Measurements from ENCODE around the gene CEP41.
"Not testable (repeated sequence)": the region's sequence is repeated elsewhere in the genome, so short reads cannot be mapped to it uniquely, and the experiment has no call there.

CEP41 gene

DNA sequence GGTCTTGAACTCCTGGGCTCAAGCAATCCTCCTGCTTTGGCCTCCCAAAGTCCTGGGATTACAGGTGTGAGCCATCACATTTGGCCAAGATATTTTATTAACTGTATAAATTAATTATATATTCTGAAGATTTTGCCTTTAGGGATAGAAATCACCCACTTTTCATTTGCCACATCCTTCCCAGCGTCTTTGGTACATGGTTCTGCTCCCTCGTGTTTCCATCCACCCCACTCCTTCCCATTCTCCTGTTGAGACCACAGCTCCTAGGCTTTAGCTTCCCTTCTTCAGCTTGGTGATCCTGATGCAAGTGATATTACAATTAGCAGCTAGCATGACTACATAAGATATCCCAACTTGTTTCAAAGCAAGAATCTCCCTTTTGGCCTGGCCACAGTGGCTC is 52.1 kb downstream of the CEP41 start:
- DNase-seq, result no peak

DNA sequence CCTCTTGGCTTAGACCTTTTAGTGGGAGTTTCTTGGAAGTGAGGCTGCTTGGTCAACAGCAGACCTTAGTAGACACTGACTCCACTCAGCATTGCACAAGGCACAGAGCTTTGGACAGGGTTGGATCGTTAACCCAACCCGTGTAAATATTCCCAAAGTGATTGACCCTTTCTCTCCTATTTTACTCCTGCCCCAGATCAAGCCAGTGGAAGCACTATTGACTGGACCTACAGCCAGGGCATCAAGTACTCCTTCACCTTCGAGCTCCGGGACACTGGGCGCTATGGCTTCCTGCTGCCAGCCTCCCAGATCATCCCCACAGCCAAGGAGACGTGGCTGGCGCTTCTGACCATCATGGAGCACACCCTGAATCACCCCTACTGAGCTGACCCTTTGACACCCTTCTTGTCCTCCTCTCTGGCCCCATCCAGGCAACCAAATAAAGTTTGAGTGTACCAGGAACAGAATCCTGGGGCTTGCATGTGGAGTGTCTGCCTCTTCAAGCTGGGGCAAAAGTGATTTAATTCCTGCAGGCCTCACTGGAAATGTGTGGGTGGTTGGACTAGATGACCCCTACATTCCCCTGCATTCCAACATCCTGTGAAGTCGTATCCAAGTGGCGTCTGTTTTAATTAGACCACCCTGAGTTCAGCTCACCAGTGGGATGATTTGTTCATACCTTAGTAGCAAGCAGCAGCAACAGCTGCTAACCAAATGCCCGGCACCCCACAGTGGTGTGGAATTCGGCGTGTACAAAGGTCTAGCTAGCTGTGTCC is 53.0 kb downstream of the CEP41 start:
- DNase-seq, result no peak

DNA sequence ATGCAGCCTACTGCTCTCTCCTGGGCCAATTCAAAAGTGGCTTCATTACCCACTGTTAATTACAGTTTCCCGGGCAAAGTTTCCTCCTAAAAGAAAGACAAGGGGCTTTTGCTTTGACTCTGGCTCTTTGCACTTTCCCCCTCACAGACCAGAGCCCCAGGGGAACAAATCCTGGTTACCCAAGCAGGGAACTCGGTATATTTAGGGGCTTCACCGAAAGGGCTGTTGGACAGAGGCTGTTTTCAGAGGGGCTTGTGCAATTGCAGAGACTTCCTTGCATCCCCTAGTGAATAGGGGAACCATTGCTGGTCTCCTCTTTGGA is 53.5 kb downstream of the CEP41 start:
- DNase-seq, result no peak

DNA sequence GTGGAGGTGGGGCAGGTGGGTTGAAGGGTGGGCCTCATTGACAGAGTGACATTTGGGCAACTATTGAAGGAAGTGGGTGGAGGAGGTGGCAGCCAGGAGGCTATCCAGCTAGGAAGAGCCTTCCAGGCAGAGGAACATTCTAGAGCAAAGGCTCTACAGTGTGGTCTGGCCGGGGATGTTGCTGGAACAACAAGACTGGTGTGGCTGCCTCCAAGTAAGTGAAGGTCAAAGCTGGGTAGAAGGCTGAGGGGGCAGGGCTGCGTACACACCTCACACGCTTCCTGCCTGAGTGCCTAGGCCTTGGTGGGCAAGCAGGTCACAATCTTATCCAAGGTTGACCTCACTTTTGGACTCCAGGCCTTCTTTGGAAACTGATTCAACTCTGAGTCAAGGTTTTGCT is 53.9 kb downstream of the CEP41 start:
- no peak for DNase-seq

DNA sequence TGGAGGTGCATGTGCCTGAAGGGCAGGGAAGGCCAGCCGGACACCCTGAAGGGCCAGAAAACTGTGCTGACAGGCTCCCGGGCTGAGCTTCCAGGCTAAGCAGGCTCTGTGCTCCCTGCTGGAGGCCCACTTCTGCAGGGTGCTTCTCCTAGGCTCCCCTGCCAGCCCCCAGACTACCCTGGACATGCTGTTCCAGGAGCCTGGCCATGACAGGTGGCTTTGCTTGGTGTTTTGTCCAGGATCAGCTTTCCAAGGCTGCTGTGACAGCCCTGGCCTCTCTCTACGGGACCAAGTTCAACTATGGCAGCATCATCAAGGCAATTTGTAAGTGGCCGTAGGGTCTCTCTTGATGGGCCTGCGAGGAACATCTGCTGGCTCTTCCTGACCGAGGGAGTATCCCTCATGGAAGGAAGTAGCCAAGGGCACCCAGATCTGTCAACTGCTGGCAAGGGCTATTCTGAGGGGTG is 55.2 kb downstream of the CEP41 start:
- DNase-seq, result no peak

DNA sequence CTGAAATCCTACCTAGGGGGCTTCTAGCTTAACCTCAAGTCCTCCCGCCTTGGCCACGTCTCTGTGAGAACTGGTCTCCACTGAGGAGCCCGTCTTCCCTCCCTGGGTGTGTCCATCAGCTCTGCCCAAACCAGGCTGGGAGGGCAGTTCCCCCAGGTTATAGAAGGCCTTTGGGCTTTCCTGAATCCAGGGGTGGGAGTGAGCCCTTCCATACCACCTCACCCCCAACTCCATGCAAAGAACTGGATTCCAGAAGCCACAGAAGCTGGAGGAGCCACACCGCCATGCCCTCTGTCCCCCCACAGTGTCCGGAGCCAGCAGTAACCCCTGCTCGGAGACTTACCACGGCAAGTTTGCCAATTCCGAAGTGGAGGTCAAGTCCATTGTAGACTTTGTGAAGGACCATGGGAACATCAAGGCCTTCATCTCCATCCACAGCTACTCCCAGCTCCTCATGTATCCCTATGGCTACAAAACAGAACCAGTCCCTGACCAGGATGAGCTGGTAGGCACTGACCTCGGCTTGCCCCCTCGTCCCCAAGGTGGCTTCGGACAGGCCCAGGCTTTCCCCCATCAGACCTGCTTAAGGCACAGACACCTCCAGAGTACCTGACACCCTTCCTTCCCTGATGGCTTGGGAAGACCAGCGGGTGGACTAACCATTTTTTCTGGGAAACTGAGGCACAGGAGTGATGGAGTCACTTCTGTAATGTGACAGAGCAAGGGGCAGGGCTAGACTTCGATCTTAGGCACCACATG is 55.8 kb downstream of the CEP41 start:
- no peak for DNase-seq

DNA sequence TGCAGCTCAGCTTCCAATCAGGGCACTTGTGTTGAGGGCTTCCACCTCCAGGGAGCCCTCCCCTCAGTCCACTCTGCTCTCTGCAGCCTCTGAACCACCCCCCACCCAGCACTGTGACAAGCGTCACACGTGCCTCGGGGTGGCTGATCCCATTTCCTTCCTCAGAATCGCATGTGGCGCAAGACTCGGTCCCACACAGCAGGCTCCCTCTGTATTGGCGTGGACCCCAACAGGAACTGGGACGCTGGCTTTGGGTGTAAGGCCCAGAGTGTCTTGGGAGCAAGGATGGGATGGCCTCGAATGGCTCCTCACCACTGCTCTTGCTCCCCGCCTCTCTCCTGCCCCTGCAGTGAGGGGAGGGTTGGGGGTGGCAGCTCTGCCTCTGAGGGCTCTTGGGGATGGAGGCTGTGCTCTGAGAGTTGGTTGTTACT is 56.4 kb downstream of the CEP41 start:
- DNase-seq, result no peak

DNA sequence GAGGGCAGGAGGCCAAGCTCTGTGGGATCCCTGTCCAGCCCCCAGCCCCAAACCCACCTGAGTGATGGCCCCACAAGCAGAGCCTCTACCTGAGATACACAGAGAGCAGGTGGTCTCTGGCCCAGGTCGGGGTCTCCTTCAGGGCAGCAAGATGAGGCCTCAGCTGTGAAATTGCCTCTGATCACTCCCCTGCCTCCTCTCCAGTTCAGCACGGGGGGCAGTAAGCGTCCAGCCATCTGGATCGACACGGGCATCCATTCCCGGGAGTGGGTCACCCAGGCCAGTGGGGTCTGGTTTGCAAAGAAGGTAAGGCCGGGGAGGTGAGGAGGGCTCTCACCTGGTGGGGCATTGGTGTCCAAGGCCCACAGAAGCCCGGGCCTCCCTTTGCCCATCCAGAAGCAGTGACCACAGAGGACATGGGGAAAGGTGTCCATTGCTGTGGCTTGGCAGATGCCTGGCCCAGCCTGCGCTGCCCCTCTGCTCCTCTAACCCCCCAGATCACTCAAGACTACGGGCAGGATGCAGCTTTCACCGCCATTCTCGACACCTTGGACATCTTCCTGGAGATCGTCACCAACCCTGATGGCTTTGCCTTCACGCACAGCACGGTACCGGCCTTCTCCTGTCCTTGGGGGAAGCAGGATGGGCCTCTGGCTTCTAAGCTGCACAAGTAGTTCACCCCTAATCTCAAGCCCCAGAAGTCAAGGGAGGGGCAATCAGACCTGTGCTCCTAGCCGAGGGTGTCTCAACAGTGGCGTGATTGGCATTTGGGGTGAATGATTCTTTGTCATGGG is 57.4 kb downstream of the CEP41 start:
- no peak for DNase-seq

DNA sequence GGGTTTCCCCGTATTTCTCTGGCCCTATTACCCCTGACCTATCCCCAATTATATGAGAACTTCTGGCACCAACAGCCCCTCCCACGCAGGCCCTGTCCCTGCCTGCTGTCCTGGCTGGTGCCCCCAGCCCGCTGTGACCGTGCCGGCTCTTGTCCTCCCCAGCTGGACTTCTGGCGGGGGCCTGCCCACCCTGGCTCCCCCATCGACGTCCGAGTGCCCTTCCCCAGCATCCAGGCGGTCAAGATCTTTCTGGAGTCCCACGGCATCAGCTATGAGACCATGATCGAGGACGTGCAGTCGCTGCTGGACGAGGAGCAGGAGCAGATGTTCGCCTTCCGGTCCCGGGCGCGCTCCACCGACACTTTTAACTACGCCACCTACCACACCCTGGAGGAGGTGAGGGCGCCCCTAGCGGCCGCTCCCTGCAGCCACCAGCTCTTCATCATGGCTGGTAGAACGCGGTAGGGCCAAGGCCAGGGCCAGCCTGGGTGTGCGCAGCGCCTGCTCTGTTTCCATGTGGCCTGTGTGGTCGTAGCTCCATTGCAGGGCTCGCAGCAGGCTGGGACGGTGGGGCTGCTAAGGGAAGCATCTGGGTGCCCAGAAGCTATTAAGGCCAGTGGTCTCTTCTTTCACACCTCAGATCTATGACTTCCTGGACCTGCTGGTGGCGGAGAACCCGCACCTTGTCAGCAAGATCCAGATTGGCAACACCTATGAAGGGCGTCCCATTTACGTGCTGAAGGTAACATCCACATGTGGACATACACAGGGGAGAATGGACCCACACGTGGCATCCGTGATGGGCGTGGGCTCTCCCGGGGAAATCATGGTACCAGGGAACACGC is 59.1 kb downstream of the CEP41 start:
- DNase-seq, result no peak

DNA sequence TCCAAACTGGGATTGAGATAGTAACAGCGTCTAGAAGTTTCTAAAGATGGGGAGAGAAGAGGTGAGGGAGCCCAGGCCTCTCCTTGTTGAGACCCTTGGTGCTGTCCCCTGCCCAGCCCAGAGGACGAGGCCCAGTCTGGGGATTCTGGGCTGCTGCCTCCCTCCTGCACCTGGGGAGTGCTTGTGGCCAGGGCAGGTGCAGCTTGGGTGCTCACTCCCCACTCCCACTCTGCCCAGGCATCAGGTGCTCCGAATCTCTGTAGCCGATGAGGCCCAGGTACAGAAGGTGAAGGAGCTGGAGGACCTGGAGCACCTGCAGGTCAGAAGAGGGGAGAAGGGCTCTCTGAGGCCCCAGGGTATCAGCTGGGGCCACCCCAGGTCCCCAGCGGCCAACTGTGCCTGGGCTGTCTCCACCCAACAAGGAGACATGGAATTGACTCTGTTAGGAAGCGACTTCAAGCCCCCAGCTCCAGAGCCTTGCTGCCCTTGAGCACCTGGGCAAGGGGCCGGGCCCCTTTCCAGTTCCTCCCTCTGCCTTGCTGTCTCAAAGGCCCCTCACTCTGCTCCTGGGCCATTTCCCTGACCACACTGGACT is 59.9 kb downstream of the CEP41 start:
- DNase-seq, result no peak

DNA sequence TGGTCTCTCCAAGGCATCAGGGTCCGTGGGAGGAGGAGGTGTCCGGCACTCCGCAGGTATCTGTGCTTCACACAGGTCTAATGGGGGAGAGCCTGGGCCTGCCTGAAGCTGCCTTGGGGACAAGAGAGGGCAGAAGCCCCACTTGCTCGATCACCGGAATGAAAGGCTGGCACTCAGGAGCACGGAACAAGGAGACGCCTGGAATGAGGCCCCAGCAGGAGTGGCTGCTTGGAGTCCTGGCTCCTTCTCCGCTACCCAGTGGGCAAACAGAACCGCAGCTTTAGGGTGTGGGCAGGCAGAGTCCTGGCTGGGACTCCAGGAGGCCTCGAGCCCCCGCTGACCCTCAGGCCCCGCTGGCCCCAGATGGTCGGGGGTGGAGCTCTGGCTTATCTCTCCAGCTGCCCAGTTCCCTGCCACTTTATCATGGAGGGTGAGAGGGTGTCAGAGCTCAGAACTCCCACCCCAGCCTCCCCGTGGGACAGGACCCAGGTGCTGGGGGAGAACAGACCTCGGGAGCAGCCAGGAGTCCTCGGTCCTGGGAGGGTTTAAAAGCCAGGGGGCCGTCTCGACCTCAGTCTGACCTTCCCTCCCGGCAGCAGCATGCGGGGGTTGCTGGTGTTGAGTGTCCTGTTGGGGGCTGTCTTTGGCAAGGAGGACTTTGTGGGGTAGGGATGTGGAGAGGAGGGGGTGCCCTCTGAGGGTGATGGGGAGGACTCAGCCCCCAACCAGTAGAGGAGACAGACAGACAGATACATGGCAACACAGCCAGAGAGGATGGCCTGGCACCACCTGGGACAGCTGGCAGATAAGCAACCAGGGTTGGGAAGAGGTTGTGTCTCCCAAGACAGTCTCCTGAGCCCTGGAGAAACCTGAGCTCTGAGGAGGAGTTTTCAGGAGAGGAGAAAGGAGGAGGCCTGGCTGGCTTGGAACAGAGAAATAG is 60.6 kb downstream of the CEP41 start, which contains the start of gene CPA1:
TSS of gene CPA1 (plus strand) at position 574 of the 940 bp plus-strand sequence. CDS start at position 601, 27 bp downstream.
- DNase-seq, result no peak

DNA sequence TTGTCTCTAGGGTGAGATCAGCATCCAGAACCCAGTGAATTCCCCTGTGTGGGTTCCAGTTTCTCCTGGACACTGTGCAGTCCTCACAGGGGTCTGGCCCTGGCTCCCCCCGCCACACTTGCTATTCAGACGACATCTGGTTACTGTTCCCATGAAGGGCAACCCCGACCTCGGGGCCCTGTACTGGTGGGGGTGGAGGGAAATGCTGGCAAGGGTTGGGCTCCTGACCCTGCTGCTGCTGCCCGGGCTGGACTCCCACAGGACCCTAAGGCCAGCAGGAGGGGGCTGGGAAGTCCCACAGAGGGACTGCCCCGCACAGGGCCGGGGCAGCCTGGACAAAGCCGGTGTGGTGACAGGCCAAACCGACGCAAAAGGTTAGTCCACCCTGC is 61.3 kb downstream of the CEP41 start:
- DNase-seq, result no peak

DNA sequence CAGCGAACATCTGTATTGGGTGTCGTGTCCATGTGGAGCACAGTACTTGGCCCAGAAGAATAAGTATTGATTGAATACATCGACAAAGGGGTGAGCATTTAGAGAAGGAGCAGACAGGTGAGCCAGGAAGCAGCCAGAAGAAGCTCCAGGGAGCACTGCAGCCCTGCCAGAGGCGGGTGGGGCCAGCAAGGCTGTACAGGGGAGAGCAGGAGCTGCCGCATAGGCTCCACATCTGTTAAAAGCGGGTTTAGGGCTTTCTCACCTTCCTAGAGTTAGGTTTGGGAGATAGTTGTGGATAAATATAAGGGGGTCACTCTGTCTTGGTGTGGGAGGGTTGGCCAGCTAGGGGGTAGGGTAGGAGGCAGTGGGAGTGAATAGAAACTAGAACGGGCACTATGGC is 61.8 kb downstream of the CEP41 start:
- no peak for DNase-seq

DNA sequence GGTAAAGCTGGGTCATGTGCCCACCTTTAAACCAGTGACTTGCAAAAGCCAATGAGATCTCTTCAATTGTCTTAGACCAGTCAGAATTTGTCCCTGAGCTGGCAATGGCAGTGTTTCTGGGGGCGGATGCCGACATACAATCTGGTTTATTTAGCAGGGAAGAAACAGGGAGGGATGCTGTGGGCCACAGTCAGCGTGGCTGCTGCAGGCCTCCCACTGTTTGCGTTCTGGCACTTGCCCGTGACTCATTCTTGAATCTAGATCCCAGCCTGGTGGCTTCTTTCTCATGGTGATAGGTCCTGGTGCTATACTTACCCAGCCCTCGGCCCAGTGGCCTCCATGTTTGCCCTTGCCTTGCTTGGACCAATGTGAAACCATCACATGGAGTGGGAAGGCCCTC is 63.6 kb downstream of the CEP41 start:
- DNase-seq, result peak in 6 of 56 donors; percentile 18 to 36 (median 28)

DNA sequence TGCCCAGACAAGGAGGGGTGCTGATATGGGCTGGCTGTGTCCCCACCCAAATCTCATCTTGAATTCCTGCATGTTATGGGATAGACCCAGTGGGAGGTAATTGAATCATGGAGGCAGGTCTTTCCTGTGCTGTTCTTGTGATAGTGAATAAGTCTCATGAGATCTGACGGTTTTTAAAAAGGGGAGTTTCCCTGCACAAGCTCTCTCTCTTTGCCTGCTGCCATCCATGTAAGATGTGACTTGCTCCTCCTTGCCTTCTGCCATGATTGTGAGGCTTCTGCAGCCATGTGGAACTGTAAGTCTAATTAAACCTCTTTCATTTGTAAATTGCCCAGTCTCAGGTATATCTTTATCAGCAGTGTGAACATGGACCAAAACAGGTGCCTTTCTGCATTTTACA is 64.4 kb downstream of the CEP41 start:
- not testable (repeated sequence) for DNase-seq

DNA sequence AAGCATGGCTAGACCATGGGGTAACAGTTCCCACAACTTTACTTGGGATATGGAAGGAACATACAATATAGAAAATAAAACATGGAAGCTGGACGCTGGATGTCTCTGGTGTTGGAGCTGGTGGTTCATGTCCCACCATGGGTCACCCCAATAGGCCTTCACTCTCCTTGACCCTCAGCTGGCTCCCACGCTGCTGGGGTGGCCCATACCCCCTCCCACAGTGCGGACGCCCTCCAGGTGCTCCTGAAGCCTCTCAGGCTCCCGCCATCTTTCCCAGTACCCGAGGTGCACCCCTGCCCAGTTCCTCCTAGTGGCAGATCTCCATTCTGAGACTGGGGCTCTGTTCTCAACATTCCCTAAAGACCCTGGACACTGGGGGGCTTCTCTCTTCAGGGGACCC is 66.3 kb downstream of the CEP41 start:
- DNase-seq, result no peak

DNA sequence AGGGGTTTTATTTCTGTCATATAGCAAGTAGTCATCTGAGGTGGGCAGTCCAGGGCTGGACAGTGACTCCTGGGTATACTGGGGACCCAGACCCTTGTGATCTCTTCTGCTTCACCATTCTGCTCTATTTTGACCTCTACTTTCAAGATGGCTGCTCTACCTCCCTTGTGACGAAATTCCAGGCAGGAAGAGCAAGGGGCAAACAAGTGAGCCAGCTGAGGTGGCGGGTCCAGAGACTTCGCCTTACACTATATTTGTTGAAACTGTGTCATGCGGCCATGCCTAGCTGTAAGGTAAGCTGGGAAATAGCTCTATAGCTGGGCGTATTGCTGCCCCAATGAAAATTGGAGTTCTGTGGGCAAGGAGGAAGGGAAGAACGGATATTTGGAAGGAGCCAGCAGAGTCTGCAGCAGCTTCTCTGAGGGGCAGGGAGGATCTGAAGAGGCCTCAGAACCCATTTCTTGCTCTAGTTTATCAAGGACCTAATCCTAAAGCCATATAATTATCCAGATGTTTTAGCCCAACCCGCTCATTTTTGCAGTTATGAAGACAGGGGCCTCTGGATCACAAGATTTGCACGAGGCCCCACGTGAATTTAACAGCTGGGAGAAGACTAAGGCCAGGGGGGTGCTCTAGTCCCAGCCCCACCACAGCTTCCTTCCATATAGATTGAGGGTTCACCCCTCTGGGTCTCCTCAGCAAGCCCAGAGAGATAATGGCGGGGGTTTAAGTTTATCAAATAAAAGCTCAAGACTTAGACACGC is 68.2 kb downstream of the CEP41 start:
- DNase-seq, result no peak

DNA sequence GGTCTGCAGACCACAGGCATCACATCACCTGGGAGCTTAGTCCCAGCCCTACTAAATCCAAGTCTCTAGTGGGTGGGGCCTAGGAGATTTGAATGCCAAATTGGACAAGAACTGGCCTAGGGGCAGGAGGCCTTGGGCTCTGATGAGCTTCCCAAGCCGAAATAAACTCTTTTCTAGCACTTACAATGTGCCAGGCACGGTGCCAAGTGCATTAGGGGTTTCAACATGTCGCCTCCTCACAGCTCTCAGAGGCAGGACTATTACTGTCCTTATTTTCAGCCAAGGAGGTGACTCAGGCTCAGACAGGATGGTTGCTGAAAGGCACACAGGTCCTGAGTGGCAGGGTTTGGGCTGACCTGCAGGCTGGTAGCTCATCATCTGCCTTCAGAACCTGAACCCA is 69.8 kb downstream of the CEP41 start:
- no peak for DNase-seq

Measured in amygdala (tissue), 56 donors.